Caco-2 (cell line): ENCODE data around the gene C1orf226. TPM values are rescaled to one million over a fixed set of nuclear protein-coding genes. Genes with fewer than 3 reads are reported as not detected.

Experiments
- BruUV-seq: library from RNA; stranded (reverse); fragments of 400-500 nt; replicated peaks from 2 replicates; lab custom pipeline; 2021; lab: Mats Ljungman, UMichigan
- CTCF ChIA-PET: fragments of 300-600 bp; sonication (Branson Sonifier 250); formaldehyde crosslinking; loops from one replicate; lab custom pipeline; 2022; ENCODE audit warnings: antibody characterized with exemption; lab: Charles Lee
- POLR2A ChIA-PET: fragments of 300-600 bp; sonication (Branson Sonifier 250); formaldehyde crosslinking; loops from one replicate; lab custom pipeline; 2022; ENCODE audit warnings: antibody characterized with exemption; lab: Charles Lee
- DNase-seq, 2 experiments: peaks; one replicate each; pipeline versions ENCODE4 v3.0.0 to v3.0.0-alpha.2; 2020 to 2022
- H3K27me3 ChIP-seq: replicated peaks from 2 replicates; pipeline ENCODE4 v1.6.0; 2011; ENCODE audit warnings: low read length; ENCODE audit not compliant: control insufficient read depth, insufficient read depth
- H3K36me3 ChIP-seq: 2 replicates; pipeline ENCODE4 v1.5.1; 2011; ENCODE audit warnings: low read length; ENCODE audit not compliant: control insufficient read depth, insufficient read depth
- H3K4me1 ChIP-seq: fragments of 250-450 bp; sonication (Bioruptor Pico); 2 replicates; pipeline ENCODE4 v1.5.1; 2020; ENCODE audit warnings: mild to moderate bottlenecking
- H3K4me3 ChIP-seq: 2 replicates; pipeline ENCODE4 v1.5.1; 2011; ENCODE audit warnings: low read depth, mild to moderate bottlenecking, control low read depth, low read length
- H3K9me3 ChIP-seq: fragments of 250-450 bp; sonication (Bioruptor Pico); 2 replicates; pipeline ENCODE4 v1.5.1; 2020; ENCODE audit warnings: mild to moderate bottlenecking, moderate library complexity
- H3K27ac Mint-ChIP-seq: one replicate; pipeline ENCODE4 v1.8.0; 2022; ENCODE audit warnings: mixed read lengths; ENCODE audit not compliant: unreplicated experiment
- H3K27me3 Mint-ChIP-seq: one replicate; pipeline ENCODE4 v1.8.0; 2022; ENCODE audit warnings: mixed read lengths; ENCODE audit not compliant: insufficient read depth, unreplicated experiment
- H3K36me3 Mint-ChIP-seq: one replicate; pipeline ENCODE4 v1.8.0; 2022; ENCODE audit warnings: mild to moderate bottlenecking, mixed read lengths; ENCODE audit not compliant: insufficient read depth, unreplicated experiment
- H3K4me1 Mint-ChIP-seq: one replicate; pipeline ENCODE4 v1.8.0; 2022; ENCODE audit warnings: low read depth, mixed read lengths; ENCODE audit not compliant: unreplicated experiment
- H3K4me3 Mint-ChIP-seq: one replicate; pipeline ENCODE4 v1.8.0; 2022; ENCODE audit warnings: mild to moderate bottlenecking, moderate library complexity, mixed read lengths; ENCODE audit not compliant: unreplicated experiment
- H3K9me3 Mint-ChIP-seq: one replicate; pipeline ENCODE4 v1.8.0; 2022; ENCODE audit warnings: mixed read lengths; ENCODE audit not compliant: unreplicated experiment
- CTCF ChIP-seq, 2 experiments: fragments of 200-600 bp in 1 of 2; IDR thresholded peaks; 1 replicate in 1 of 2; 2 replicates in 1 of 2; pipeline versions ENCODE4 v1.5.1 to v1.8.0; 2011 to 2022; ENCODE audit warnings: antibody characterized with exemption in 1 of 2, control low read depth in 1 of 2, inconsistent platforms in 1 of 2, low read depth in 1 of 2, low read length in 1 of 2, mild to moderate bottlenecking in 1 of 2, moderate library complexity in 1 of 2; ENCODE audit not compliant: insufficient read depth in 1 of 2, severe bottlenecking in 1 of 2, unreplicated experiment in 1 of 2
- intact Hi-C: fragments of 100-400 bp; cut with micrococcal nuclease; formaldehyde crosslinking; loops from one replicate; pipeline ENCODE4 v1.10.0; 2022; ENCODE audit not compliant: unreplicated experiment
- total RNA-seq: library from RNA; stranded (reverse); gene quantifications from 2 replicates; pipeline ENCODE4 v1.2.3, GENCODE V29; 2022

C1orf226 gene
- total RNA-seq, 1 experiment from 2014 or later: 7.3 TPM

- no peaks in the 10 kb centered on the region for H3K36me3 Mint-ChIP-seq
- no peaks in the 10 kb centered on the region for H3K9me3 Mint-ChIP-seq
- BruUV-seq: no TSS peak
- TF ChIP-seq CTCF (IDR thresholded peaks at IDR 0.05; ENCODE audit: insufficient read depth in 1 of 2, low read depth in 1 of 2, low read length in 1 of 2, severe bottlenecking in 1 of 2, unreplicated experiment in 1 of 2): no peak
- H3K27ac Mint-ChIP-seq: peak overlapping the region; percentile 57
- peak; percentile 62 to 83 for DNase-seq
- Histone ChIP-seq H3K36me3 (no peaks in the 10 kb centered on the region), H3K4me1 (peaks cover 56% of the 10 kb centered on the region), H3K9me3 (no peaks in the 10 kb centered on the region), H3K27me3 (no peaks in the 10 kb centered on the region), H3K4me3 (no peak overlapping the region)
- intact Hi-C loops: loop anchor here (10.0 kb wide), 2 partner anchors 62 to 202 kb away; no protein-coding TSS in a partner anchor
- no peak overlapping the region for H3K4me3 Mint-ChIP-seq
- H3K27me3 Mint-ChIP-seq: no peaks in the 10 kb centered on the region
- CTCF ChIA-PET: interaction anchor here (1.4 kb wide), 1 partner anchor 11 kb away, joined by 6 read pairs; no protein-coding TSS in a partner anchor
- H3K4me1 Mint-ChIP-seq: peaks cover 53% of the 10 kb centered on the region
- POLR2A ChIA-PET: no interaction called here
These were observed 34.2 kb upstream of the C1orf226 start for GRCh38 chr1:162347281-162347680.

- CTCF ChIA-PET: interaction anchor here (1.3 kb wide), 1 partner anchor 8 kb away, joined by 5 read pairs; no protein-coding TSS in a partner anchor
- BruUV-seq: no TSS peak
- POLR2A ChIA-PET: no interaction called here
These were observed 31.7 kb upstream of the C1orf226 start for GRCh38 chr1:162349635-162350330.

More at GRCh38 chr1:162349635-162350330, 31.7 kb upstream of the C1orf226 start:
- H3K9me3 Mint-ChIP-seq: no peaks in the 10 kb centered on the region
- Histone ChIP-seq H3K4me3 (no peak overlapping the region), H3K9me3 (no peaks in the 10 kb centered on the region), H3K4me1 (peaks cover 56% of the 10 kb centered on the region), H3K36me3 (no peaks in the 10 kb centered on the region), H3K27me3 (no peaks in the 10 kb centered on the region)
- intact Hi-C loops: loop anchor here (1.0 to 10.0 kb wide), 3 partner anchors 32 to 205 kb away; partner anchors contain the start of gene C1orf226
- peaks cover 66% of the 10 kb centered on the region for H3K4me1 Mint-ChIP-seq
- no peaks in the 10 kb centered on the region for H3K27me3 Mint-ChIP-seq
- DNase-seq: peak; percentile 46 to 74
- H3K27ac Mint-ChIP-seq: peak overlapping the region; percentile 74
- H3K36me3 Mint-ChIP-seq: no peaks in the 10 kb centered on the region
- peak overlapping the region; percentile 33 for H3K4me3 Mint-ChIP-seq
- no peak for TF ChIP-seq CTCF (IDR thresholded peaks at IDR 0.05; ENCODE audit: insufficient read depth in 1 of 2, low read depth in 1 of 2, low read length in 1 of 2, severe bottlenecking in 1 of 2, unreplicated experiment in 1 of 2)
